AG04450 (cell line): Measurements from ENCODE around the gene GRIA1. TPM values are rescaled to one million over a fixed set of nuclear protein-coding genes. Genes with fewer than 3 reads are reported as not detected.

Source experiments
- CTCF ChIA-PET: fragments of 300-600, 350-600 bp; formaldehyde crosslinking; extraction: SDS; loops from one replicate; lab custom pipeline; 2022; ENCODE audit warnings: antibody characterized with exemption, inconsistent platforms; lab: Charles Lee
- POLR2A ChIA-PET: fragments of 350-600 bp; formaldehyde crosslinking; extraction: SDS; loops from one replicate; lab custom pipeline; 2021; ENCODE audit warnings: antibody characterized with exemption, inconsistent platforms; lab: Yijun Ruan, JAX
- DNase-seq: peaks from one replicate; pipeline ENCODE4 v3.0.0-alpha.2; 2011; ENCODE audit warnings: low read depth, low spot score
- H3K27ac ChIP-seq: one replicate; pipeline ENCODE4 v1.5.1; 2012; ENCODE audit warnings: low read depth, low read length, control low read depth
- H3K27me3 ChIP-seq: one replicate; pipeline ENCODE4 v1.6.0; 2012; ENCODE audit warnings: low read length; ENCODE audit not compliant: control insufficient read depth, insufficient read depth
- H3K4me3 ChIP-seq: 2 replicates; pipeline ENCODE4 v1.5.1; 2011; ENCODE audit warnings: mild to moderate bottlenecking, low read depth, low read length, control low read depth
- H3K9me3 ChIP-seq: 2 replicates; pipeline ENCODE4 v1.5.1; 2012; ENCODE audit warnings: low read length; ENCODE audit not compliant: control insufficient read depth, insufficient read depth
- polyA plus RNA-seq: library from polyadenylated mRNA; depleted of rRNA; stranded (reverse); fragments of >200 nt; gene quantifications from 2 replicates; pipeline ENCODE4 v1.2.3, GENCODE V29; 2011
- TF ChIP-seq, protein P1 (sequence below): IDR thresholded peaks from 2 replicates; pipeline ENCODE4 v1.5.1; 2011; ENCODE audit warnings: low read depth, low read length, control low read depth, inconsistent platforms

GRIA1 gene
- polyA plus RNA-seq, 1 experiment = 0.42 TPM

GRCh38 chr5:153775923-153776322 is 285.5 kb downstream of the GRIA1 start:
- DNase-seq = no peak
- Histone ChIP-seq H3K27me3 (no peaks in the 10 kb centered on the region), H3K9me3 (no peaks in the 10 kb centered on the region), H3K27ac (no peak overlapping the region), H3K4me3 (no peak overlapping the region)
- TF ChIP-seq, protein P1, sequence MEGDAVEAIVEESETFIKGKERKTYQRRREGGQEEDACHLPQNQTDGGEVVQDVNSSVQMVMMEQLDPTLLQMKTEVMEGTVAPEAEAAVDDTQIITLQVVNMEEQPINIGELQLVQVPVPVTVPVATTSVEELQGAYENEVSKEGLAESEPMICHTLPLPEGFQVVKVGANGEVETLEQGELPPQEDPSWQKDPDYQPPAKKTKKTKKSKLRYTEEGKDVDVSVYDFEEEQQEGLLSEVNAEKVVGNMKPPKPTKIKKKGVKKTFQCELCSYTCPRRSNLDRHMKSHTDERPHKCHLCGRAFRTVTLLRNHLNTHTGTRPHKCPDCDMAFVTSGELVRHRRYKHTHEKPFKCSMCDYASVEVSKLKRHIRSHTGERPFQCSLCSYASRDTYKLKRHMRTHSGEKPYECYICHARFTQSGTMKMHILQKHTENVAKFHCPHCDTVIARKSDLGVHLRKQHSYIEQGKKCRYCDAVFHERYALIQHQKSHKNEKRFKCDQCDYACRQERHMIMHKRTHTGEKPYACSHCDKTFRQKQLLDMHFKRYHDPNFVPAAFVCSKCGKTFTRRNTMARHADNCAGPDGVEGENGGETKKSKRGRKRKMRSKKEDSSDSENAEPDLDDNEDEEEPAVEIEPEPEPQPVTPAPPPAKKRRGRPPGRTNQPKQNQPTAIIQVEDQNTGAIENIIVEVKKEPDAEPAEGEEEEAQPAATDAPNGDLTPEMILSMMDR = no peak
- ChIA-PET CTCF (no interaction called here), POLR2A (no interaction called here)

DNA sequence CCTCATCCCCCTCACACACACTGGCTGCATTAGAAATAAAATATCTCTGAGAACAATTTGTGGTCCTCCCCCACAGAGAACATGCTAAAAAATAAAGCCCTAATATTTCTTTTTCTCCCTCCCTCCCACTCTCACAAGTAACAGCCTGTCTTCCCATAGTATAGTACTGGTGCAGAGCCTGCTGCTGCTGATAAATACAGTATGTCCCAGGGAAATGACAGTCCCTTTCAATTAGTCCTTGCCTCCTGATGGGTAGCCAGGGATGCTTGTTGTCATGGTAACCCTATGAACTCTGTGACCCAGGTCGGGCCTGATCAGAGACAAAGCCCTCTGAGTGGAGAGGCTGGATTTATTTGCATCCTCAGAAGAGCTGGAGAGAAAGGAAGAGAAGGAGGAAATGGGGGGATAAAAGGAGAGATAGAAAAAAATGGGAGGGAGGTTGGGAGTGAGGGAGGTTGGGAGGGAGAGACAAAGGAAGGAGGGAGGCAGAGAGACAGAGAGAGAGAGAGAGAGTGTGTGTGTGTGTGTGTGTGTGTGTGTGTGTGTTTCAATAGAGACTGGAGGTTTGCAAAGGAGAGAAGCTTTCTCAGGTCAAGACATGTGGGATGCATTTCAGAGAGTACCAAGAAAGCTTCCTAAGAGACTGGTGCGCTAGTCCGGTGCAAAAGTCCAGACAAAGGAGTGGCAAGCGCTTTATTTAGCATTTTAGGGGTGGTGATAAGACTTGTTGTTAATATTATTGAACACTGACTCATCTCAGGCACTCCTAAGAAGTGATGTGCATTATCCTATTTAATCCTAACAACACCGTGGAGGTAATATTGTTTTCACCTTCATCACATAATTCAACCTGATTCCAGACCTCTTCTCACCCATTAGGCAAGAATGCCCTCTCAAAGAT is 287.5 kb downstream of the GRIA1 start:
- H3K27me3 ChIP-seq = no peaks in the 10 kb centered on the region
- H3K4me3 ChIP-seq = no peak overlapping the region
- CTCF ChIA-PET = no interaction called here
- H3K9me3 ChIP-seq = no peaks in the 10 kb centered on the region
- no peak for DNase-seq
- H3K27ac ChIP-seq = no peak overlapping the region
- POLR2A ChIA-PET = no interaction called here
- TF ChIP-seq, protein P1 = no peak

GRCh38 chr5:153779836-153780235 is 289.4 kb downstream of the GRIA1 start:
- POLR2A ChIA-PET = no interaction called here
- H3K9me3 ChIP-seq = no peaks in the 10 kb centered on the region
- no peak for DNase-seq
- no peaks in the 10 kb centered on the region for H3K27me3 ChIP-seq
- CTCF ChIA-PET = no interaction called here
- TF ChIP-seq, protein P1 = no peak
- no peak overlapping the region for H3K27ac ChIP-seq
- no peak overlapping the region for H3K4me3 ChIP-seq

DNA sequence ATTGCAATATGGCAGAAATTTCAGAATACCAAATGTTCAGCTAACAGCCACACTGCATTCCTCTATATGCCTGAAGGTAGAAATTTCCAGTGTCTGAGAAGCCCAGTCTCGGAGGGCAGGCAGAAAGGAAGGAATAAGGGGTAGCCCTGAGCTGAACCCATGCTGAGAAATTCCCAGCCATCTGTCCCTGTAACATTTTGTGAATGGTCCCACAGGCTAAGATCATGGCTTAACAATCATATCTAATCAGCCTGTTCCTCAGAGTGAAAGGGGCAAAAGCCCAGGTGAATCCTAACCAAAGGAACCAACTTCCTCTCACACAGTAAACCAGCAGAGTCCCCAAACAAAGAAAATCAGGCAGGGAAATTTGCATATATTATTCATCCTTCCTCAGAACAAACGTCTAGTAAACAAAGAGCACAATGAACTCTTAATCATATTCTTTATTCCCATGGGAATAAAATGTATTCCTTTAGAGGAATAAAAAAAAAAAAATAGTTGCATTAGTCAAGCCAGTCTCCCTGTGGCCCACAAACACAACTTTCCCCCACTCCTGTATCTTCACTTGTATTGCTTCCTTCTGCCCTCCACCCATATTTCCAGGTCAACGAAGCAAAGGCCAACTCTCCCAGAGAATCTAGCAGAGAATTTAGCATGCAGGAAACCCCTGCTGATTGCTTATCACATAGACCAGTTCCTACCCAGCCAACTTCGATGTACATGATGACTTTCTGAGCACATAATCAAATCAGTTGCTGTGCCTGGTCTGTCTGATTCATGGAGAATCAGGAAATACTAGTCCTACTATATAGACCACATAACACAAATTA is 290.6 kb downstream of the GRIA1 start:
- no peak for DNase-seq
- CTCF ChIA-PET = no interaction called here
- Histone ChIP-seq H3K9me3 (no peaks in the 10 kb centered on the region), H3K27me3 (no peaks in the 10 kb centered on the region), H3K4me3 (no peak overlapping the region), H3K27ac (no peak overlapping the region)
- POLR2A ChIA-PET = no interaction called here
- TF ChIP-seq, protein P1 = no peak
